Effector CD4-positive, alpha-beta T cell (primary cell): ENCODE results near the gene MAP2K2.

Experiments
- DNase-seq: peaks from one replicate; pipeline ENCODE4 v3.0.0-alpha.2; 2020

Gene MAP2K2

GRCh38 chr19:4099041-4099764, 24.7 kb downstream of the MAP2K2 start:
- no peak for DNase-seq

GRCh38 chr19:4098493-4098892, 25.4 kb downstream of the MAP2K2 start:
- DNase-seq: no peak

GRCh38 chr19:4097501-4097900, 26.4 kb downstream of the MAP2K2 start:
- DNase-seq: no peak

- DNase-seq: no peak
Observed at GRCh38 chr19:4096049-4096892, 27.7 kb downstream of the MAP2K2 start.

GRCh38 chr19:4095488-4095844, 28.5 kb downstream of the MAP2K2 start:
- no peak for DNase-seq

GRCh38 chr19:4094761-4095487, 29.0 kb downstream of the MAP2K2 start:
- no peak for DNase-seq

GRCh38 chr19:4094291-4094690, 29.6 kb downstream of the MAP2K2 start:
- DNase-seq: no peak

GRCh38 chr19:4093643-4094175, 30.2 kb downstream of the MAP2K2 start:
- DNase-seq: no peak

- DNase-seq: no peak
Observed at GRCh38 chr19:4090356-4091220, 33.3 kb downstream of the MAP2K2 start.

- DNase-seq: no peak
Observed at GRCh38 chr19:4089946-4090345, 34.0 kb downstream of the MAP2K2 start.

- DNase-seq: peak; percentile 24
Observed at GRCh38 chr19:4089400-4089908, 34.5 kb downstream of the MAP2K2 start.

- DNase-seq: peak; percentile 31
Observed at GRCh38 chr19:4088975-4089374, 34.9 kb downstream of the MAP2K2 start.

GRCh38 chr19:4087787-4088679, 35.9 kb downstream of the MAP2K2 start:
- DNase-seq: no peak

GRCh38 chr19:4086411-4086867, 37.5 kb downstream of the MAP2K2 start:
- DNase-seq: no peak

GRCh38 chr19:4084547-4084877, 39.4 kb downstream of the MAP2K2 start:
- DNase-seq: no peak

- DNase-seq: no peak
Observed at GRCh38 chr19:4083677-4084546, 40.0 kb downstream of the MAP2K2 start.

- no peak for DNase-seq
Observed at GRCh38 chr19:4082172-4082571, 41.8 kb downstream of the MAP2K2 start.

GRCh38 chr19:4081441-4082129, 42.3 kb downstream of the MAP2K2 start:
- DNase-seq: no peak

GRCh38 chr19:4080473-4080872, 43.4 kb downstream of the MAP2K2 start:
- no peak for DNase-seq
